PC-9 (cell line): Measurements from ENCODE around the gene NCAPG. TPM values are rescaled to one million over a fixed set of nuclear protein-coding genes. Genes with fewer than 3 reads are reported as not detected.

Experiments
- BruUV-seq: library from RNA; stranded (reverse); fragments of 400-500 nt; replicated peaks from 2 replicates; lab custom pipeline; 2021; lab: Mats Ljungman, UMichigan
- CTCF ChIA-PET: fragments of 300-600 bp; sonication (Branson Sonifier 250); formaldehyde crosslinking; loops from one replicate; lab custom pipeline; 2022; ENCODE audit warnings: antibody characterized with exemption; lab: Charles Lee
- POLR2A ChIA-PET: fragments of 300-600 bp; sonication (Branson Sonifier 250); formaldehyde crosslinking; loops from one replicate; lab custom pipeline; 2022; ENCODE audit warnings: antibody characterized with exemption; ENCODE audit not compliant: unreplicated experiment; lab: Charles Lee
- DNase-seq, 2 experiments: peaks; one replicate each; pipeline versions ENCODE4 v3.0.0 to v3.0.0-alpha.2; 2015 to 2022; ENCODE audit warnings: mixed read lengths in 1 of 2
- H2AFZ ChIP-seq: fragments of 200-600 bp; sonication (generic); 2 replicates; pipeline ENCODE4 v1.8.1; 2017; ENCODE audit warnings: antibody characterized with exemption
- H3F3A ChIP-seq: fragments of 200-600 bp; sonication (generic); 2 replicates; pipeline ENCODE4 v1.8.1; 2017; ENCODE audit warnings: antibody characterized with exemption, mild to moderate bottlenecking, low read depth; ENCODE audit not compliant: insufficient read depth
- H3K27ac ChIP-seq: fragments of 200-600 bp; sonication (generic); 2 replicates; pipeline ENCODE4 v1.6.1; 2016; ENCODE audit warnings: mixed run types
- H3K27me3 ChIP-seq: fragments of 200-600 bp; sonication (generic); 2 replicates; pipeline ENCODE4 v1.6.1; 2016; ENCODE audit warnings: low read depth, mixed run types; ENCODE audit not compliant: insufficient read depth
- H3K36me3 ChIP-seq: fragments of 200-600 bp; sonication (generic); 2 replicates; pipeline ENCODE4 v1.6.1; 2016; ENCODE audit warnings: low read depth, mixed run types
- H3K4me1 ChIP-seq: fragments of 200-600 bp; sonication (generic); replicated peaks from 2 replicates; pipeline ENCODE4 v1.6.1; 2016; ENCODE audit warnings: mixed run types; ENCODE audit not compliant: insufficient read depth
- H3K4me2 ChIP-seq: fragments of 200-600 bp; sonication (generic); 2 replicates; pipeline ENCODE4 v1.6.1; 2017; ENCODE audit warnings: mixed run types
- H3K4me3 ChIP-seq: fragments of 200-600 bp; sonication (generic); 2 replicates; pipeline ENCODE4 v1.6.1; 2016; ENCODE audit warnings: mixed run types
- H3K79me2 ChIP-seq: fragments of 200-600 bp; sonication (generic); 2 replicates; pipeline ENCODE4 v1.6.1; 2017; ENCODE audit warnings: low read depth, mixed run types
- H3K9me2 ChIP-seq: fragments of 200-600 bp; sonication (generic); 2 replicates; pipeline ENCODE4 v1.8.1; 2017; ENCODE audit warnings: mild to moderate bottlenecking; ENCODE audit not compliant: insufficient read depth
- H3K9me3 ChIP-seq: fragments of 200-600 bp; sonication (generic); 2 replicates; pipeline ENCODE4 v1.8.1; 2016; ENCODE audit warnings: low read depth; ENCODE audit not compliant: insufficient read depth
- H4K20me1 ChIP-seq: fragments of 200-600 bp; sonication (generic); 2 replicates; pipeline ENCODE4 v1.8.1; 2017; ENCODE audit not compliant: insufficient read depth
- CTCF ChIP-seq: fragments of 200-600 bp; sonication (generic); conservative IDR thresholded peaks from 2 replicates; pipeline ENCODE4 v1.6.1; 2017; ENCODE audit warnings: mixed run types, antibody characterized with exemption, mild to moderate bottlenecking, moderate library complexity
- EZH2 ChIP-seq: fragments of 200-600 bp; sonication (generic); IDR thresholded peaks from 2 replicates; pipeline ENCODE4 v1.8.0; 2017; ENCODE audit warnings: antibody characterized with exemption, low read depth
- intact Hi-C: fragments of 100-400 bp; cut with micrococcal nuclease; formaldehyde crosslinking; loops from one replicate; pipeline ENCODE4 v1.10.0; 2022; ENCODE audit not compliant: unreplicated experiment
- total RNA-seq: library from RNA; stranded (reverse); gene quantifications from 2 replicates; pipeline ENCODE4 v1.2.3, GENCODE V29; 2021

The NCAPG gene
- total RNA-seq, 1 experiment from 2014 or later, result 53.7 TPM

- CTCF ChIA-PET, result no interaction called here
- H3K79me2 ChIP-seq, result no peaks in the 10 kb centered on the region
- no peaks in the 10 kb centered on the region for H3K4me1 ChIP-seq
- POLR2A ChIA-PET, result no interaction called here
- no peaks in the 10 kb centered on the region for H3K9me3 ChIP-seq
- H3K9me2 ChIP-seq, result no peaks in the 10 kb centered on the region
- H3K36me3 ChIP-seq, result no peaks in the 10 kb centered on the region
- intact Hi-C loops, result no loop called here
- no peak overlapping the region for H3K4me2 ChIP-seq
- H4K20me1 ChIP-seq, result no peaks in the 10 kb centered on the region
- DNase-seq, result no peak
- no peaks in the 10 kb centered on the region for H3F3A ChIP-seq
- BruUV-seq, result no TSS peak
- no peaks in the 10 kb centered on the region for H3K27me3 ChIP-seq
- H3K4me3 ChIP-seq, result no peak overlapping the region
- no peak for TF ChIP-seq CTCF
- TF ChIP-seq EZH2, result no peak
- H3K27ac ChIP-seq, result no peak overlapping the region
- no peak overlapping the region for H2AFZ ChIP-seq
Measured at GRCh38 chr4:17788956-17789355, 21.8 kb upstream of the NCAPG start.

- no peaks in the 10 kb centered on the region for H3K27me3 ChIP-seq
- no peaks in the 10 kb centered on the region for H4K20me1 ChIP-seq
- no peaks in the 10 kb centered on the region for H3K9me2 ChIP-seq
- ChIA-PET CTCF (no interaction called here), POLR2A (no interaction called here)
- H3K4me2 ChIP-seq, result no peak overlapping the region
- no TSS peak for BruUV-seq
- no peak overlapping the region for H2AFZ ChIP-seq
- no peaks in the 10 kb centered on the region for H3K9me3 ChIP-seq
- no peaks in the 10 kb centered on the region for H3K36me3 ChIP-seq
- no peak for DNase-seq
- no peak overlapping the region for H3K4me3 ChIP-seq
- intact Hi-C loops, result no loop called here
- no peaks in the 10 kb centered on the region for H3K79me2 ChIP-seq
- no peak overlapping the region for H3K27ac ChIP-seq
- H3K4me1 ChIP-seq, result 0 out of 2 replicates have a peak, but pooled peaks cover 3% of the 10 kb centered on the region
- no peaks in the 10 kb centered on the region for H3F3A ChIP-seq
- no peak for TF ChIP-seq CTCF
- TF ChIP-seq EZH2, result no peak
Measured at GRCh38 chr4:17794730-17795129, 16.0 kb upstream of the NCAPG start.

- no peak overlapping the region for H3K27ac ChIP-seq
- POLR2A ChIA-PET, result no interaction called here
- no TSS peak for BruUV-seq
Measured at GRCh38 chr4:17797808-17798207, 13.0 kb upstream of the NCAPG start.

More at GRCh38 chr4:17797808-17798207, 13.0 kb upstream of the NCAPG start:
- H3K9me3 ChIP-seq, result no peaks in the 10 kb centered on the region
- H3K36me3 ChIP-seq, result no peaks in the 10 kb centered on the region
- CTCF ChIA-PET, result no interaction called here
- H3K4me2 ChIP-seq, result no peak overlapping the region
- no peaks in the 10 kb centered on the region for H3K9me2 ChIP-seq
- intact Hi-C loops, result no loop called here
- H3K79me2 ChIP-seq, result no peaks in the 10 kb centered on the region
- H3K4me3 ChIP-seq, result no peak overlapping the region
- no peaks in the 10 kb centered on the region for H3K27me3 ChIP-seq
- H2AFZ ChIP-seq, result no peak overlapping the region
- 0 out of 2 replicates have a peak, but pooled peaks cover 3% of the 10 kb centered on the region for H3K4me1 ChIP-seq
- no peaks in the 10 kb centered on the region for H4K20me1 ChIP-seq
- TF ChIP-seq CTCF, result no peak
- no peak for TF ChIP-seq EZH2
- no peak for DNase-seq
- H3F3A ChIP-seq, result no peaks in the 10 kb centered on the region
